ENCODE results near the gene MAST2.

DNA sequence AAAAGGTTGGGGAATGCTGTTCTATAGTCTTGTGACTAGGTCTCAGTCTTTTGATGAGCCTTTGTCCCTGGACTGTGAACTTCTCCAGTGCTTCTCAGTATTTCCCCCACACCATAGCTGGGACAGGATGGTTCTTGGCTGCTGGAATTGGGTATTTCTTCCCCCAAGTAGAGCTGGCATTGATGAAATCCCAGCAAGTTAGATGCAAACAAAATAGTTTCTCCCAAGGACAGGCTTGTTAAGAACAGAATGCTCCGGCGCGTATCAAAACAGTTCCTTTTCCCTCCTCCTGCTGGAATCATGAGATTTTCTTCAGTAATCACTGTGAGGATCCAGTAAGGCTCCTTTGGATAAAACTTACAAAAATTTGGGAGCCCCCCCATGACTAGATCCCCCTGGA is 166.5 kb downstream of the MAST2 start:
- TF ChIP-seq, protein P1, sequence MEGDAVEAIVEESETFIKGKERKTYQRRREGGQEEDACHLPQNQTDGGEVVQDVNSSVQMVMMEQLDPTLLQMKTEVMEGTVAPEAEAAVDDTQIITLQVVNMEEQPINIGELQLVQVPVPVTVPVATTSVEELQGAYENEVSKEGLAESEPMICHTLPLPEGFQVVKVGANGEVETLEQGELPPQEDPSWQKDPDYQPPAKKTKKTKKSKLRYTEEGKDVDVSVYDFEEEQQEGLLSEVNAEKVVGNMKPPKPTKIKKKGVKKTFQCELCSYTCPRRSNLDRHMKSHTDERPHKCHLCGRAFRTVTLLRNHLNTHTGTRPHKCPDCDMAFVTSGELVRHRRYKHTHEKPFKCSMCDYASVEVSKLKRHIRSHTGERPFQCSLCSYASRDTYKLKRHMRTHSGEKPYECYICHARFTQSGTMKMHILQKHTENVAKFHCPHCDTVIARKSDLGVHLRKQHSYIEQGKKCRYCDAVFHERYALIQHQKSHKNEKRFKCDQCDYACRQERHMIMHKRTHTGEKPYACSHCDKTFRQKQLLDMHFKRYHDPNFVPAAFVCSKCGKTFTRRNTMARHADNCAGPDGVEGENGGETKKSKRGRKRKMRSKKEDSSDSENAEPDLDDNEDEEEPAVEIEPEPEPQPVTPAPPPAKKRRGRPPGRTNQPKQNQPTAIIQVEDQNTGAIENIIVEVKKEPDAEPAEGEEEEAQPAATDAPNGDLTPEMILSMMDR (conservative IDR thresholded peaks at IDR 0.05; ENCODE audit: low read length) = no peak
- no peak for TF ChIP-seq EZH2phosphoT487 (IDR thresholded peaks at IDR 0.05; ENCODE audit: borderline replicate concordance)

Data from Loucy (cell line).